Body of pancreas (tissue), 4 donors: ENCODE data around the gene ADORA1.

Experiments used
- CTCF ChIP-seq, 7 experiments: fragments of 450-650 bp in 4 of 7; fragments of 200-600 bp in 3 of 7; sonication (generic) in 3 of 7; IDR thresholded peaks; one replicate each; pipeline ENCODE4 v1.5.1; 2016 to 2019; ENCODE audit warnings: antibody characterized with exemption in 7 of 7
- POLR2A ChIP-seq, 3 donors: fragments of 450-650 bp; IDR thresholded peaks; one replicate each; pipeline ENCODE4 v1.6.1; 2016; ENCODE audit warnings: antibody characterized with exemption in 3 of 3, mild to moderate bottlenecking in 2 of 3

DNA sequence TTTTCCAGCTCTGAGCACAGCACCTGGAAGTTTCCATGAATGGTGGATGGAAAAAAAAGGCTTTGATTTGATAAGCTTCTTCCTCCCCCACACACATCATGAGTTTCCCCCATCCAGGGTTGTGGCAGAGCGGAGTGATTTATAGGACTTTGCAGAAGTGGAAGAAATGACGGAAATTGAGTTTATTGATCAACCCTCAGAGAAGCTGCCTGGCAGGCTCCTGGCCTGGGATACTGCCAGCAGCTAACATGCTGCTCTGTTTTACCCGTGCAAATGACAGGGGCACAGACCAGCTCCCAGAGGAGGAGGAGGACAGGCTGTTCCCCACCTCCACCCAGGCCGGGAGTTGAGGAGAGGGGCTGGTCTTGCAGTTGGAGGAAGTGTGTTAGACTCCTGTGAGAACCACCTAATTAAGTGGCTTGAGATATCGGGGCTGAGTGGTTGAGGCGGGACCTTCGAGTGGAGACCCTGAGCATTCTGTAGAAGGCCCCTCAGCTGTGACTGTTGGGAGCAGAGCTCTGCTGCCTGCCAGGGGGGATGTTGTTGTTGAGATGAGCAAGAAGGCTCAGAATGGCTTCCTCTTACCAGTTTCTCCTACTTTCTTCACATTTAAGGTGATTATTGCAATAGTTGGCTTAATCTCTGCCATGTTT lies 21.8 kb downstream of the ADORA1 start:
- TF ChIP-seq CTCF (IDR thresholded peaks at IDR 0.05) = no peak
- TF ChIP-seq POLR2A (IDR thresholded peaks at IDR 0.05) = no peak
